GM06990 (cell line): ENCODE data around the gene GLTP.

Experiments
- DNase-seq: peaks from one replicate; pipeline ENCODE4 v3.0.0-alpha.2; 2011; ENCODE audit not compliant: insufficient read length; ENCODE audit errors: extremely low read depth
- H3K27me3 ChIP-seq: replicated peaks from 2 replicates; pipeline ENCODE4 v1.6.0; 2011; ENCODE audit warnings: low read length; ENCODE audit not compliant: control insufficient read depth, insufficient read depth
- H3K36me3 ChIP-seq: 2 replicates; pipeline ENCODE4 v1.5.1; 2011; ENCODE audit warnings: low read length; ENCODE audit not compliant: control insufficient read depth, insufficient read depth
- H3K4me3 ChIP-seq: replicated peaks from 2 replicates; pipeline ENCODE4 v1.5.1; 2011; ENCODE audit warnings: low read depth, mild to moderate bottlenecking, control low read depth, low read length
- TF ChIP-seq, protein P1 (sequence below): IDR thresholded peaks from 2 replicates; pipeline ENCODE4 v1.5.1; 2011; ENCODE audit warnings: low read length, control low read depth, mild to moderate bottlenecking, inconsistent platforms; ENCODE audit not compliant: insufficient read depth, poor library complexity, severe bottlenecking

GLTP gene

GRCh38 chr12:109910969-109911348, 30.6 kb upstream of the GLTP start:
- peaks cover 46% of the 10 kb centered on the region for H3K36me3 ChIP-seq
- H3K27me3 ChIP-seq: no peaks in the 10 kb centered on the region
- TF ChIP-seq, protein P1, sequence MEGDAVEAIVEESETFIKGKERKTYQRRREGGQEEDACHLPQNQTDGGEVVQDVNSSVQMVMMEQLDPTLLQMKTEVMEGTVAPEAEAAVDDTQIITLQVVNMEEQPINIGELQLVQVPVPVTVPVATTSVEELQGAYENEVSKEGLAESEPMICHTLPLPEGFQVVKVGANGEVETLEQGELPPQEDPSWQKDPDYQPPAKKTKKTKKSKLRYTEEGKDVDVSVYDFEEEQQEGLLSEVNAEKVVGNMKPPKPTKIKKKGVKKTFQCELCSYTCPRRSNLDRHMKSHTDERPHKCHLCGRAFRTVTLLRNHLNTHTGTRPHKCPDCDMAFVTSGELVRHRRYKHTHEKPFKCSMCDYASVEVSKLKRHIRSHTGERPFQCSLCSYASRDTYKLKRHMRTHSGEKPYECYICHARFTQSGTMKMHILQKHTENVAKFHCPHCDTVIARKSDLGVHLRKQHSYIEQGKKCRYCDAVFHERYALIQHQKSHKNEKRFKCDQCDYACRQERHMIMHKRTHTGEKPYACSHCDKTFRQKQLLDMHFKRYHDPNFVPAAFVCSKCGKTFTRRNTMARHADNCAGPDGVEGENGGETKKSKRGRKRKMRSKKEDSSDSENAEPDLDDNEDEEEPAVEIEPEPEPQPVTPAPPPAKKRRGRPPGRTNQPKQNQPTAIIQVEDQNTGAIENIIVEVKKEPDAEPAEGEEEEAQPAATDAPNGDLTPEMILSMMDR: peak; percentile 27
- peak; percentile 26 for DNase-seq
- H3K4me3 ChIP-seq: no peak overlapping the region

DNA sequence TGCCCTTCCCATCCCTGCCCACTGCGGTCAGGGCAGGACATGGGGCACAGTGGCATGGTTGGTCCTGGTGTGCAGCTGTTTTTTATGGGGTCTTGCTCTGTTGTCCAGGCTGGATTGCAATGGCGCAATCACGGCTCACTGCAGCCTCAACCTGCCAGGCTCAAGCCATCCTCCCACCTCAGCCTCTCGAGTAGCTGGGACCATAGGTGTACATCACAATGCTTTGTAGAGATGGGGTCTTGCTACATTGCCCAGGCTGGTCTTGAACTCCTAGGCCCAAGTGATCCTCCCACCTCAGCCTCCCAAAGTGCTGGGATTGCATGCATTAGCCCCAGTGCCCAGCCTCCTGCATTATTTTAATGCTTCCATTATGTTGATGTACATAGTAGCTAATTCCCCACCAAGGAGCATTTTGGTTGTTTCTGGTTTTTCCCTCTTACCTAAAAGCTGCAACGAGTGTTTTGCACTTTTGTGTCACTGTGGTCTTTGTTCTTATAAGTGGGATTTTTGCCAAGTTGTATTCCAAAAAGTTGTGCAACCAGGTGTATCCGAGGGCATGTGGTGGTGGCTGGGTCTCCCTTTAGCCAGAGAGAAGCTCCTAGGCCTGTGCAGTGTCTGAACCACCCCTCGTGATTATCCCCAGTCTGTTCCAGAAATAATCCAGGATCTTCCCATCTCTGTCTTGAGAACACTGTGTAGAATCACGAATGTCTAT, 30.1 kb upstream of the GLTP start:
- DNase-seq: no peak
- TF ChIP-seq, protein P1: no peak
- Histone ChIP-seq H3K27me3 (no peaks in the 10 kb centered on the region), H3K4me3 (no peak overlapping the region), H3K36me3 (peaks cover 44% of the 10 kb centered on the region)

GRCh38 chr12:109905301-109905700, 25.0 kb upstream of the GLTP start:
- Histone ChIP-seq H3K27me3 (no peaks in the 10 kb centered on the region), H3K4me3 (no peak overlapping the region), H3K36me3 (peaks cover 31% of the 10 kb centered on the region)
- DNase-seq: no peak
- TF ChIP-seq, protein P1: no peak

GRCh38 chr12:109902891-109903418, 22.6 kb upstream of the GLTP start:
- H3K27me3 ChIP-seq: no peaks in the 10 kb centered on the region
- no peak overlapping the region for H3K4me3 ChIP-seq
- TF ChIP-seq, protein P1: no peak
- peaks cover 24% of the 10 kb centered on the region for H3K36me3 ChIP-seq
- no peak for DNase-seq

DNA sequence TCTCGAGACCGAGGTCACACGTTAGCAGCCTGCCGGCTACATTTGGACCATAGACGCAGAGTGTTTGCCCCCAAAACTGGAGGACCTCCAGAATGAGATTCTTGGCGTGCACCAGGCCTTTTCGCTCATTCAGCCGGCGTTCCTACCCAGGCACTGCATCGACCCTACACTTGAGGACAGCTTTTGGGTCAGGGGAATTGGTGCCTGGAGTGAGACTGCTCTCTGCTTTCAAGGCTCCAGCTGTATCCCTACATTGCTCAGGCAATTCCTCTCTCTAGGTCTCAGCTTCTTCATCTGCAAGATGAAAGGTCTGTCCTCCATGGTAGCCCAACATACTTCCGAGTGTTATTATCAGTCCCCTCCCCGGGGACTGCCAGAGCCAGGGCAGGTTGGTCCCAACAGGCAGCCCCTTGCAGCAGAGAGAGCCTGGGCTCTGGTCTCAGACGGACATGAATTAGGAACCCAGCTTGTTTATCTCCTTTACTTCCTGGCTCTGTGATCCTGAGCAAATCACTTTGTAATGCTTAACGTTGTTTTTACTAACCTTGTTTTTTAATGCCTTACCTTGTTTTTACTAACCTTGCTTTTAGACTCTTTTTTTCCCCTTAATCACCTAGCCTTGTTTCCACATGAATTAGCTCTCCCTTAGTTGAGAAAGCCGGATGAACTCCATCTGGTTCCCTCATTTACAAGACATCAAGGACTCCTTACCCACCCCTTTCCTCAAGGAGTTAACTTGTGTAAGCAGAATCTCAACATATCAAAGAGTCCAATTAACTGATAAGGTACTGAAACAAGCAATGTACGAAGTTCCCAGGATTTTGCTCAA, 20.6 kb upstream of the GLTP start:
- no peak for DNase-seq
- TF ChIP-seq, protein P1: no peak
- Histone ChIP-seq H3K27me3 (no peaks in the 10 kb centered on the region), H3K36me3 (peaks cover 8% of the 10 kb centered on the region), H3K4me3 (peak overlapping the region; percentile 76)
